Measurements from ENCODE around the gene GGT5. TPM values are rescaled to one million over a fixed set of nuclear protein-coding genes. Genes with fewer than 3 reads are reported as not detected.
"Not testable (repeated sequence)": the region's sequence is repeated elsewhere in the genome, so short reads cannot be mapped to it uniquely, and the experiment has no call there.

The GGT5 gene, protein sequence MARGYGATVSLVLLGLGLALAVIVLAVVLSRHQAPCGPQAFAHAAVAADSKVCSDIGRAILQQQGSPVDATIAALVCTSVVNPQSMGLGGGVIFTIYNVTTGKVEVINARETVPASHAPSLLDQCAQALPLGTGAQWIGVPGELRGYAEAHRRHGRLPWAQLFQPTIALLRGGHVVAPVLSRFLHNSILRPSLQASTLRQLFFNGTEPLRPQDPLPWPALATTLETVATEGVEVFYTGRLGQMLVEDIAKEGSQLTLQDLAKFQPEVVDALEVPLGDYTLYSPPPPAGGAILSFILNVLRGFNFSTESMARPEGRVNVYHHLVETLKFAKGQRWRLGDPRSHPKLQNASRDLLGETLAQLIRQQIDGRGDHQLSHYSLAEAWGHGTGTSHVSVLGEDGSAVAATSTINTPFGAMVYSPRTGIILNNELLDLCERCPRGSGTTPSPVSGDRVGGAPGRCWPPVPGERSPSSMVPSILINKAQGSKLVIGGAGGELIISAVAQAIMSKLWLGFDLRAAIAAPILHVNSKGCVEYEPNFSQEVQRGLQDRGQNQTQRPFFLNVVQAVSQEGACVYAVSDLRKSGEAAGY
- 21.0 TPM for total RNA-seq
- long read RNA-seq, transcript GGT5-201 (11 exons, 2,334 nt), result minor isoform, 10 of 102 reads
- long read RNA-seq, transcript GGT5-203 (12 exons, 2,408 nt), result minor isoform, 7 of 102 reads
- long read RNA-seq, transcript GGT5-202 (12 exons, 2,494 nt), result major isoform, 47 of 102 reads
- long read RNA-seq, partial matches to known transcripts, result 7 of 102 reads
- long read RNA-seq, other reads (novel, unspliced or antisense), result 31 of 102 reads

DNA sequence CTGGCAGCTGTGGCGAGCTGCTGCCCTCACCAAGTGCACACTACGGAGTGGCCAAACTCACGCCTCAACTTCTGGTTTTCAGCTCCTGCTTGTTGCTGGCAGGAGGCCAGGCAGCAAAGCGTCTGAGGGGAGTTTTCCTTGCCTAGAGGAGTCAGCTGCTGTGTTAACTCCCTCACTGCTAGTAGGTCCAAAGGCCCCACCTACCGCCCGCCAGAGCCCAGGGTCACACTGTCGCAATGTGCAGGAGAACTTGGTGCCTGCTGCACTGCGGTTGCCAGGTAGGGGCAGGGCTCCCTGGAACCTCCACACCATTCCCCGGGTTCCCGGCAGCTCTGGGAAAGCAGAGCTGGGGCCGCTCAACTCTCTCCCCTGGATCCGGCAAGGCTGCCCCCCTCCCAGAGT is at the start of gene GGT5:
TSS of gene GGT5 (minus strand) at position 53 of the 402 bp plus-strand sequence. CDS start 357 bp downstream, outside the sequence.
- ATAC-seq (ENCODE audit: poor library complexity) (peak; percentile 10), DNase-seq (peak; percentile 82)
- intact Hi-C loops (cut with DNase I), result not testable (repeated sequence)

DNA sequence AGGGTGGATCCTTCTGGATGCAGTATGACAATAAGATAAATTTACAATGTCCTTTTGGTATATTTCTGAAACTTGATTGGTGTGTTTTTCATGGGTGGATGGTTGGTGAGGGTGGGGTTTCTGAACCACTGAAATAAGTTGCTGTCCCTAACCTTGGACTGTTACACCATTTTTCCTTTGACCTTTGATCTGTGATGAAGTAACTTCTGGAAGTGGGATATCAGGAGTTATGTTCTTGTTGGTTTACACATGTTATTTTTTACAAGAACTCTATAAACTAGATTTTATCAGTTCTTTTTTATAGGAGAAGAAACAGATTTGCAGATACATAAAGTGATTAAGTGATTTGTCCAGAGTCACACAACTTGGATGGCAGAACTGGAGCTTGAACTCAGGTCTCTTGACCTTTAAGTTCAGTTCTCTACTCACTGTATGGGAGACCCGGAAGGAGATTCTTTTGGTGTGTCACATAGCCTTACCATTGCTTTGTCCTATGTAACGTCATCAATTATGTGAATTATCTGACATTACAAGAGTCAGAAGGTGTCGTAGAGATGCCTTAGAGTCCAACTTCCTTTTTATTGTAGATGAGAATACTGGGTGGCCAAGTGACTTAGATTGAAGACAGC is 47.4 kb upstream of the GGT5 start:
- DNase-seq; ATAC-seq (ENCODE audit: poor library complexity); intact Hi-C loops (cut with DNase I): not testable (repeated sequence)

DNA sequence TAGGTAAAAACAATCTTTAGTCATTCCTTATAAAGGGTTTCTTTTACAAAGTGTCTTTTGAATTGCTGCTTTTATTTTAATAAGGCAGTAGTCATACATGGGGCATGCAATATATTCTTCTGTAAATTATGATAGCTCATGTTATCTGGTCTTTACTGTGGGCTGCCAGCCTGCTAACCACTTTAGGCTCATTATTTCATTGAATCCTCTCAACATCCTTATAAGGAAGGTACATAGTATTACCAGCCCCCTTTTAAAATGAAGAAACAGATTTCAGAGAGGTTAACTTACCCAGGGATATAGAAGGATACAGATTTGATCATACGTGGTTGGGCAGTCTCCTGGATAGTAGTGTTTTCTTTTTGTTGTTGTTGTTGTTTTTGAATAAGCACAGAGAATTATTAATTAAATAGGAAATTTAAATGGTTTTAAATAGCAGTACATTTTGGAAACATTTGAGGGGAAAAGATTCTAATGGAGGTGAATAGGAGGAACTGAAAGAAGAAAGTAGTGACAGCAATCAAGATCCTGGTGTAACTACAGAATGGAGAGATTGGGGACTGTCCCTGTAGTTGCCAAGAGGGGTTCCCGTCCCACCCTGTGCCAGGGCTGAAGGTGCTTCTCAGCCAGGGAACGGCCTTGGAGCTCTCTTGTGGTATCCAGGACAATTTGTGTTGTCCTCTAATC is 46.8 kb upstream of the GGT5 start:
- intact Hi-C loops (cut with DNase I), result no loop called here
- DNase-seq (no peak), ATAC-seq (ENCODE audit: poor library complexity) (no peak)

DNA sequence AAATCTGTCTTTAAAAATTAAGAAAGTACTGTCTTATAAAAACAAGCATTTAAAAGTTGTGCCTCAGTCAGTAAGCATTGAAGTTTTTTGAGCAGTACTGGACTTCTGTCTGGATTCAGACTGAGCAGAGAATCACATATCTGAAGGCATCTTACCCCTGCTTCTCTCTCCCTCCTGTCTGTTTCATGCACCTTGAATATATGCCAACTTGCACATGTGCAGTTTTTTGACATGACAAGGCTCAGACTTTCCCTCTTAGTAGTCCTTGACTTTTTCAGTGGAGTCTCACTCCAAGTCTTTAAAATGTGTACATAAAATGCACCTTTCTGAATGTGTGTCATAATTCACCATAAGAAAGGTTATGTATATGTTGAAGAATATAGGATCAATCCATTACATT is 45.6 kb upstream of the GGT5 start:
- no peak for ATAC-seq (ENCODE audit: poor library complexity)
- intact Hi-C loops (cut with DNase I), result no loop called here
- DNase-seq, result no peak

DNA sequence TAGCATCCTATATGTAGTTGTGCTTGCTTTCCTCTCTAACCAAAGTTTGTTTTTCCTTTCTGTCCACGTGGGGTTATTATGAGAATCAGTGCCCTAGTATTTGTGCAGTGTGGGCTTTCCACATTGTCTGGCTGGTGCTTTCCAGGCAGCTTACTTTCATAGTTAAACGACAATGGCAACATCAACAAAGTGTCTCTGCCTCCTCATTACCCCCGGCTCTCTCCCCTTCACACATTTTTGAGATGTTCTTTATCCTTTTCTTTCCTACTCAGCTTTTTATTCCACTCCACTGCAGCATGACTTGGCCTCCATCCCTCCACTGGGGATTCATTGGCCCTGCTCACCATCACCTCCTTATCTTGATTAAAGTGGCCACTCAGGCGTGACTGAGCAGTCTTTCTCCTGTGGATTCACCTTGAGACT is 44.9 kb upstream of the GGT5 start:
- ATAC-seq (ENCODE audit: poor library complexity), result peak; percentile 4
- intact Hi-C loops (cut with DNase I), result no loop called here
- no peak for DNase-seq

DNA sequence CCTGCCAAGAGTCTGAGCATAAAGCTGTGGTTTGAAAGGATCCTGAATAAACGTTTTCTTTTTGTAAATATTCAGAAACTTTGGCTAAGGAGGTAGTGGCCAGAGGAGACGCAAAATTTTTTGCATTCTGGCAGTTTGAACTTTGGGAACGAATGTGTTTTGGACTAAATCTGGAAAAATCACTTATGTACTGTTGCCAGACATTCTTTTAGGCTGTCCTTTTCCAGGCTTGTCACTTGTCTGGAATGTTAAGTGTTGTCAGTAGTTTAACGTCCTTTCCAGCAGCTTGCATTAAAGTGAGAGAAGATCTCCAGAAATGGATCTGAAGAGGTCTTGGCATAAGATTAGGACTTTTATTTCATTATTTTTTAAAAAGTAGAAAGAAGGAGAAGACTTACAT is 44.2 kb upstream of the GGT5 start:
- ATAC-seq (ENCODE audit: poor library complexity) (peak; percentile 69), DNase-seq (no peak)
- intact Hi-C loops (cut with DNase I), result no loop called here

DNA sequence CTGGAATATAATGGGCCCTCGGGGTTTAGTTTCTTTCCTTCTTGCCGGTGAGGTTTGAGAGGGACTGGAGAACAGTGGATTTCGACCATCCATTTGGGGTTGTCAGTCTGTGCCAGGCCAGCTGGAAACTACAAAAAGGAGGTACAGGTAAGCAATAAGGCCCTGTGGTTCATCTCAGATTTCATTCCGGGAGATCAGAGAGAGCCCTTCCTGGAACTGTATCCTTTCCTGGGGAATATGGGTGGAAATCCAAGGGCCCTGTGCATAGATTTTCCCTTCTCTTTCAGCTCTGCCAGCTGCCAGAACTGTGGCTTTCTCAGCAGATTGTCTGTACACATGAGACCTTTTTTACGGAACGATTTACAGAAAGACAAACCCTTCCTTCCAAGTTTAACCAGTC is 42.9 kb upstream of the GGT5 start:
- DNase-seq; intact Hi-C loops (cut with DNase I): not testable (repeated sequence)
- peak; percentile 5 for ATAC-seq (ENCODE audit: poor library complexity)

DNA sequence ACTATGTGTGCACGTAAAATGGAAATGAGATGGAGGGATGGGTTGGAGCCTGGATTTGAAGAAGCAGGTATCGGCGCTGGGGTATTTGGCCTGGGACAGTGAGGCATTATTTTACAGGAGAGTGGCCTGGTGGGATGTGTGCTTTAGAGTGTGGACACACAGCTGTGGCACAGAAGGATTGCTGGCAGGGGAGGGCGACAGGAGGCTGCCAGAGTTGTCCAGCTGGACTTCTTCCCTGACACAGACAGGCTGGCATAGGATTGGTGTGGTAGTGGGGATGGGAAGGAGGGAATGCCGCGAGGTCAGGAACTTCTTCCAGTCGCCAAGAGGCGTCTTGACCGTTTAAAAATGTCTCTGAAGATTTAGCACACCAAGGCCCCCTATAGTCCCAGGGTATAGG is 42.3 kb upstream of the GGT5 start:
- DNase-seq; intact Hi-C loops (cut with DNase I): not testable (repeated sequence)
- ATAC-seq (ENCODE audit: poor library complexity), result peak; percentile 53

DNA sequence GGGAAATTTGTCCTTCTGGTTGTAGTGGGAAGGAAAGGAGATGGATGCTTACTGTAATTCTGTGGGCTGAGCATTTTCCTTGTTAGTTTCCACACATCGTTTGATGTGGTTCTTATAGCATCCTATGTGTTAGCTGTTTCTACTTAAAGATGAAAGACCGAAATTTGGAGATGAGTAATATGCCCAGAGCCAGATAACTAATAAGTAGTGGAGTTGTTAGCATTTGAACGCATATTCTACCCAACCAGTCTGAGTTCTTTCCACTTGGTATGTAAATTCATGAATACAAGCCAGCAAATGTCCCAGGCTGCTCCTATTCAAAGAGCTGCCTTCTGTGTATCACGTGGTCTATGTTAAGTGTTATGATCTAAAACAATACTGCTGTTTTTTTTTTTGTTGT is 40.4 kb upstream of the GGT5 start:
- ATAC-seq (ENCODE audit: poor library complexity) (no peak), DNase-seq (no peak)
- intact Hi-C loops (cut with DNase I), result no loop called here

DNA sequence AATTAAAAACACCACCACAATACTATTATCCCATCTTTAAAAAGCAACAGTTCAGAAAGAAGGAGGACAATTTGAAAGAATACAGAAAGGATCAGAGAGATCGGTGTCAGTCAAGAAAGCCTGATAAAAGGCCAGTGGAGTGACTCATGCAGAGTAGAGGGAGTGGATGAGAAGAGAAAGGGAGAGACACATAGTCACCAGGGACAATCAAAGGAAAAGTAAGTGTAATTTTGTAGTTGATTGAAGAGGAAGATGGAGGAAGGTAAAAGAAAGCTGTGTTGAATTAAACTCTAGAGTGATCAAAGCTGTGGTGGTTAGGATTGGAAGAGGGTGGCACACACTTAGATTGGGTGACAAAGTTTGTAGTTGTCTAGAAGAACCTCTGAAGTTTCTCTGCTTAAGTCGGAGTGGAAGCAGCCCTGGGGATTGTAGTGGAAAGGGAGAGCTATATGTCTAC is 39.9 kb upstream of the GGT5 start:
- intact Hi-C loops (cut with DNase I), result no loop called here
- ATAC-seq (ENCODE audit: poor library complexity), result no peak
- no peak for DNase-seq

DNA sequence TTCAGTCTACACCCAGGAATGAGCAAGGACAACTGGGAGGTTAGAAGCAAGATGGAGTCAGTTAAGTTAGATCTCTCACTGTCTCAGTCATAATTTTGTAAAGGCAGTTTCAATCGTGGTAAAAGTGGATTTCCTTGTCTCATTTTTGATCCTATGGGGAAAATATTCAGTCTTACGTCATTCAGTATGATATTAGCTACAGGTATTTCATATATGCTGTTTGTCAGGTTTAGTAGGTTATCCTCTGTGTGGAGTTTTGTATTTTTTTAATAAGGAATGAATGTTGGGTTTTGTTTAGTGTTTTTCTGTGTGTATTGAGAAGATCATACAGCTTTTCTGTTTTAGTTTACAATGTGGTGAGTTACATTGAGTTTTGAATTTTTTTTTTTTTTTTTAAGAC is 37.5 kb upstream of the GGT5 start:
- intact Hi-C loops (cut with DNase I), result no loop called here
- no peak for DNase-seq

DNA sequence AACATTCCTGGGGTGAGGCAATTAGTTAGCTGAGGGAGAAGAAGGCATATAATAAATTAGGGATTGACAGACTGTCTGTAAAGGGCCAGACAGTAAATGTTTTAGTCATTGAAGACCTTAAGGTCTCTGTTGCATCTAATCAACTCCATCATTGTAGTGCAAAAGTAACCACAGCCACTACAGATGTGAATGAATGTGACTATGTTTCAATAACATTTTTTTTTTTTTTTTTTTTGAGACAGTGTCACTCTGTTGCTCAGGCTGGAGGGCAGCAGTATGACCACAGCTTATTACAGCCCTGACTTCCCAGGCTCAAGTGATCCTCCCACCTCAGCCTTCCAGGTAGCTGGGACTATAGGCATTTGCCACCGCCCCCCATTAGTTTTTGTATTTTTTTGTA is 35.5 kb upstream of the GGT5 start:
- ATAC-seq (ENCODE audit: poor library complexity); intact Hi-C loops (cut with DNase I); DNase-seq: not testable (repeated sequence)

More for the DNA sequence above, 37.5 kb upstream of the GGT5 start:
- no peak for ATAC-seq (ENCODE audit: poor library complexity)

DNA sequence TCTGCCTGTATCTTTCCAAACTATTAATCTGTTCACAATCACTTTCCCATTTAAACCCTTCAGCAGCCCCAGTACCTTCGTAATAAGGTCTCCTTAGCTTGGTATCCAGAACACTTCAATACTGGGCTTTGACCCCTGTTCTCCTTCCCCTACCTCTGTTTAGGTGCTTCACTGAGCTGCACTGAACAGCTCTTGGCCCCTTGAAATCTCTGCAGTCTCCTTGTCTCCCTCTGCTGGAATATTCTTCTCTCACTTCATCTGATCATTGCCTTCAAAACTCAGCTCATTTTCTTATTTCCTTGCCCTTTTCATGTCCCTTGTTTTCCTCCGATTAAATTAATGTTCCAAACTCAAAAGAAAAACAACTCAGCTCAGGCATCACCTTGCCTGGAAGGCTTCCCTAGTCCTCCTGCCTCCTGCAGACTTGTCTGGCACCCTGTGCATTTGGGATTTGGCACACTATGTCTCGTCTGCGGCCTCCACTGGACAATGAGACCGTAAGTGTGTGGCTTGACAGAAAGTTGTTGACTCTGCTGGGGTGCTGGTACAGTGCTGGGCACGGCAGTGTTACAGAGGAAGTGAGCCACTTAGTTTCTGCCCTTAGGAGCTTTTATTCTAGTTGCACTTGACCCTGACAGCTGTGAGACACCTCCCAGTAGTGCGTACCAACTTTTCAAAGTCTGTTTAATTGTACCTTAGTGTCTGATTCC is 30.0 kb upstream of the GGT5 start:
- ATAC-seq (ENCODE audit: poor library complexity); intact Hi-C loops (cut with DNase I); DNase-seq: not testable (repeated sequence)

DNA sequence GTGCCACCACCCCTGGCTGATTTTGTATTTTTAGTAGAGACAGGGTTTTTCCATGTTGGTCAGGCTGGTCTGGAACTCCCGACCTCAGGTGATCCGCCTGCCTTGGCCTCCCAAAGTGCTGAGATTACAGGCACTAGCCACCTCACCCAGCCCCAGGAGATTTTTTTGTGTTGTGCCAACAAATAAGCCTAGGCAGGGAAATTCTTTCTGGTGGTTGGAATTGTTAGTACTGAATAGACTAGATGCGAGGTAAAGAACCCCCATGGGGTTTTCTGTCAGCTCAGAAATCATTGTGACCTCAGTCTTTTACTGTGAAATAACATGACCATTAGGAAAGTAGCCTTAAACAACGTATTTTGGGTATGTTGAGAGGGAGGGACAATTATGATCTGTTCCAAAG is 29.0 kb upstream of the GGT5 start:
- intact Hi-C loops (cut with DNase I); DNase-seq; ATAC-seq (ENCODE audit: poor library complexity): not testable (repeated sequence)

DNA sequence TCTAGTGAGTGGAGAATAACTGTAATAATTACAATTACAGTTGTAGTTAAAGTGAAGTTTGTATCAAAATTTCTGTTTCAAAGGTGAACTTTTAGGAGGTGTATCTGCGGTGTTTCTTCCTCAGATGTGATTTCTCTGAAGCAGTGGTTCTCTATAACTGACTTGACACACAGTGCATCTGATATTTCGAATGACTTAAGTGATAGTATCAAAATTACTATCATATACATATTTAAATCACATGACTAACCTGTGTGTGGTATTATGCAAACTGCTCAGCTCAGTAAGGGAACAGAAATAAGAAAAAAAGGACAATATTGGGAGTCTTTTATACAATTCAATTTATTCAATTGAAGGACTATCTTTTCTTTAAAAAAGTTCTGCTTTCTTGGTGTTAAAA is 28.1 kb upstream of the GGT5 start:
- ATAC-seq (ENCODE audit: poor library complexity); intact Hi-C loops (cut with DNase I); DNase-seq: not testable (repeated sequence)

DNA sequence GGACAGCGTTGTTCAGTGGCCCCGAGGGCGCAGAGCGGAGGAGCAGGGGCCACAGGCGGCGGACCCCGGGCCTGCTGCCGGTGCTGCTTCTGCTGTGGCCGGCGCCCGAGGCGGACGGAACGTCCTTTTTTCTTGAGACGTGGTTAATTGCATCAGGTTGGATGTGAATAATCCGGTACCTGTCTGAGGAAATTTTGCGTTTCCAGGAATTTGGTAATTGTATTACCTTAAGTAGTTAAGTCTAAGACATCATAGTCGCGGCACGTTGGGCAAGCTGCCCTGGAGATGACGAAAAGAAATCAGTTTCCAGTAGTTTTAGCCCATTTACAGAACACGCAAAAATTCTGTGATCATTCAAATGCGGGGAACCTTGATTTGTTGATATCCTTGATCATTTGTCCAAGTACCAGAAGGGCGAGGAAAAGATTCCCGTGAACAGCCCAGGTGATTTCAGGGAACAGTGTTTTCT is 26.5 kb upstream of the GGT5 start:
- ATAC-seq (ENCODE audit: poor library complexity), result peak; percentile 39
- intact Hi-C loops (cut with DNase I), result no loop called here
- peak; percentile 50 for DNase-seq

DNA sequence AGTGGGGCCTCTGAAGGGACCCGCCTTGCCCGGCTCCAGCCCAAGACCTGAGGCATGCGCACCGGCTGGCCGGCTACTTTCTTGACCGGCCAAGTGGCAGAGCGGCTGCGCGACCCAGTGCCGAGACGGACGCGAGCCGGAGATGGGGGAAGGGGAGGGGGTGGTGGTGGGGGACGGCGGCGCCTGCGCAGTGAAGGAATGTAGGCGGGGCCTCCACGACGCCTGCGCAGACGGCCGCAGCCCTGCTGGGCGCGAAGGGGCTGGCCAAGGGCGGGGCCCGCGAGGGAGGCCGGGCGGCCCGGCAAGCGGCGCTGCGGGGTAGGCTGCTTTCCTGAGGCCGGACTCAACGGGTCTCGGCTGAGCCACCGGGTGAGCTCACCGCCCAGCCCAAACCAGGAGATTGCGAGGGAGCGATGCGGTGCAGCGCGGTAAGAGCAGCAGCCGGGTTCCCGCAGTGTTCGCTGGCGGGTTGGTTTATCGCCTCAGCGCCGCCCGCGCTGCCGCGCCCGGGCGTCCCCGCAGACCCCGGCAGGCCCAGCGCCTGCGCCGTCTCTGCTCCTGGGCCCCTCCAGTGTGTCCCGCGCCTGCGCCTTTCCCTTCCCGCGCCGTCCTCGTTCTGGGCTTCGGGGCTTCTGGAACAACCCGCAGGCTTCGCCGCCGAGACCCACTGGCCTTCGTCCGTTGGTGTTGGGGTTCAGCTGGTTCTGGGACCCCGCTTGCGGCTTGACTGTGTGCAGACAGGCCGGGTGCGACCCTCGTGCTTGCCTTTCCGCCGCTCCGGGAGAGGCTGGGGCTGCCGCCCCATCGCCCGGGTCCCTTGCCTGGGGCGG is 25.9 kb upstream of the GGT5 start, which contains the start of gene SPECC1L:
TSS of gene SPECC1L (plus strand) at position 276 of the 830 bp plus-strand sequence. CDS start 31,401 bp downstream, outside the sequence.
- ATAC-seq (ENCODE audit: poor library complexity), result peak; percentile 97
- intact Hi-C loops (cut with DNase I), result no loop called here
- peak; percentile 96 for DNase-seq

Data from Right ventricle myocardium superior (tissue), 1 donor.